HL-60/S4 (cell line): ENCODE data around the gene PIBF1.
"Not testable (repeated sequence)": the region's sequence is repeated elsewhere in the genome, so short reads cannot be mapped to it uniquely, and the experiment has no call there.

Source experiments
- in situ Hi-C: fragments of 300-500 bp; cut with MboI; formaldehyde crosslinking; loops from 2 replicates; pipeline ENCODE4 v1.14.3; 2022; ENCODE audit warnings: low sequenced_read_pairs

Gene PIBF1

GRCh38 chr13:72781451-72782439, at the start of gene PIBF1, which contains the start of gene DIS3:
Gene PIBF1 (plus strand): TSS chr13:72782133. CDS start chr13:72783470, 1,337 bp downstream.
Gene DIS3 (minus strand): TSS chr13:72781900. CDS start chr13:72781832, 68 bp downstream.
- in situ Hi-C loops: no loop called here

- in situ Hi-C loops: no loop called here
These were observed 44.9 kb upstream of the PIBF1 start for GRCh38 chr13:72737033-72737432.

- in situ Hi-C loops: no loop called here
These were observed 41.9 kb upstream of the PIBF1 start for GRCh38 chr13:72740015-72740414.

GRCh38 chr13:72745260-72745659, 36.7 kb upstream of the PIBF1 start:
- in situ Hi-C loops: no loop called here

GRCh38 chr13:72751220-72751619, 30.7 kb upstream of the PIBF1 start:
- in situ Hi-C loops: no loop called here

- in situ Hi-C loops: no loop called here
These were observed 27.8 kb upstream of the PIBF1 start for GRCh38 chr13:72754111-72754510.

- in situ Hi-C loops: no loop called here
These were observed 24.0 kb upstream of the PIBF1 start for GRCh38 chr13:72757792-72758535.

GRCh38 chr13:72760189-72760588, 21.7 kb upstream of the PIBF1 start:
- in situ Hi-C loops: no loop called here

GRCh38 chr13:72763411-72763810, 18.5 kb upstream of the PIBF1 start:
- in situ Hi-C loops: no loop called here

- in situ Hi-C loops: no loop called here
These were observed 7.9 kb upstream of the PIBF1 start for GRCh38 chr13:72774019-72774418.

- in situ Hi-C loops: no loop called here
These were observed 784 bp downstream of the PIBF1 start for GRCh38 chr13:72782717-72783116.

GRCh38 chr13:72784679-72785078, 2.7 kb downstream of the PIBF1 start:
- in situ Hi-C loops: not testable (repeated sequence)

- in situ Hi-C loops: no loop called here
These were observed 6.9 kb downstream of the PIBF1 start for GRCh38 chr13:72788831-72789230.

- in situ Hi-C loops: no loop called here
These were observed 10.7 kb downstream of the PIBF1 start for GRCh38 chr13:72792640-72793039.

GRCh38 chr13:72798817-72799216, 16.9 kb downstream of the PIBF1 start:
- in situ Hi-C loops: no loop called here

GRCh38 chr13:72804301-72804700, 22.4 kb downstream of the PIBF1 start:
- in situ Hi-C loops: loop anchor here (25.0 kb wide), 1 partner anchor 908 kb away; no protein-coding TSS in a partner anchor

GRCh38 chr13:72805676-72806346, 23.9 kb downstream of the PIBF1 start:
- in situ Hi-C loops: loop anchor here (25.0 kb wide), 1 partner anchor 906 kb away; no protein-coding TSS in a partner anchor

GRCh38 chr13:72806514-72806913, 24.6 kb downstream of the PIBF1 start:
- in situ Hi-C loops: loop anchor here (25.0 kb wide), 1 partner anchor 906 kb away; no protein-coding TSS in a partner anchor

- in situ Hi-C loops: loop anchor here (25.0 kb wide), 1 partner anchor 903 kb away; no protein-coding TSS in a partner anchor
These were observed 27.1 kb downstream of the PIBF1 start for GRCh38 chr13:72808917-72809500.

- in situ Hi-C loops: loop anchor here (25.0 kb wide), 1 partner anchor 892 kb away; no protein-coding TSS in a partner anchor
These were observed 38.4 kb downstream of the PIBF1 start for GRCh38 chr13:72820156-72820897.
